ENCODE results near the gene GABRD.

DNA sequence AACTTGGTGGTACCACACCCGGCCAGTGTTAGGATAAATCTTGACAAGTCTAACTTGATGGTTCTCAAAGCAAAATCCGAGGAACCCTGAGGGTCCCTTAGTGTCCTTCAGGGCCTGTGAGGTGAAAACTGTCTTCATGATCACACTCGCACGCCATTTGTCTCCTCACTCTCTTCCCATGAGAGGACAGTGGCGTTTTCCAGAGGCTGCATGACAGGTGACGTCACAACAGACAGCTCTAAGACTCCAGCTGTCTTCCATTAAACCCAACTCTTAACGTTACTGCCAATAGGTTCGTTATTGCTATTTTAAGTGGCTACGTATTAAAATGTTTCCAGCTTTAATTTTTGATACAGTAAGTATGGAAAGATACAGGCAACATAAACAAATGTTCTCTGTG lies 29.4 kb upstream of the GABRD start:
- TF ChIP-seq CTCF (IDR thresholded peaks at IDR 0.05; ENCODE audit: insufficient read depth, low read depth, low read length) (no peak), EZH2 (IDR thresholded peaks at IDR 0.05; ENCODE audit: insufficient read depth, low read length) (no peak)
